ENCODE measurements around the gene CHCHD3. TPM values are rescaled to one million over a fixed set of nuclear protein-coding genes. Genes with fewer than 3 reads are reported as not detected.
"Not testable (repeated sequence)": the region's sequence is repeated elsewhere in the genome, so short reads cannot be mapped to it uniquely, and the experiment has no call there.

The CHCHD3 gene
- total and polyA plus RNA-seq, 4 donors = 29.1 to 50.3 (median 36.0) TPM

GRCh38 chr7:132898641-132899175 lies 183.2 kb downstream of the CHCHD3 start:
- H3K9me3 ChIP-seq (ENCODE audit: control insufficient read depth, low read length); intact Hi-C loops (cut with DNase I): not testable (repeated sequence)
- WGBS, 2 donors = 98% methylated on average over 31 to 38 of the region's 38 CpGs

GRCh38 chr7:132897093-132897687 lies 184.7 kb downstream of the CHCHD3 start:
- no peak for DNase-seq
- no peak for ATAC-seq (ENCODE audit: low FRiP score)
- Histone ChIP-seq H3K4me3 (ENCODE audit: low read length in 2 of 2) (no peak overlapping the region), H3K36me3 (ENCODE audit: control insufficient read depth in 1 of 2, insufficient read depth in 2 of 2, low read length in 1 of 2) (no peaks in the 10 kb centered on the region), H3K4me1 (ENCODE audit: control insufficient read depth in 1 of 2, insufficient read depth in 2 of 2, low read length in 2 of 2) (no peaks in the 10 kb centered on the region), H3K27ac (ENCODE audit: low read depth in 1 of 2, low read length in 2 of 2) (no peak overlapping the region), H3K9me3 (ENCODE audit: control insufficient read depth, low read length) (no peaks in the 10 kb centered on the region), H3K27me3 (ENCODE audit: control insufficient read depth in 1 of 2, insufficient read depth in 2 of 2, low read length in 1 of 2) (no peaks in the 10 kb centered on the region)
- WGBS, 2 donors = 91 to 95% methylated on average over 3 of the region's 3 CpGs
- intact Hi-C loops (cut with DNase I) = no loop called here

More at GRCh38 chr7:132898641-132899175, 183.2 kb downstream of the CHCHD3 start:
- H3K36me3 ChIP-seq (ENCODE audit: control insufficient read depth in 1 of 2, insufficient read depth in 2 of 2, low read length in 1 of 2); H3K27ac ChIP-seq (ENCODE audit: low read depth in 1 of 2, low read length in 2 of 2); ATAC-seq (ENCODE audit: low FRiP score); H3K4me3 ChIP-seq (ENCODE audit: low read length in 2 of 2); H3K4me1 ChIP-seq (ENCODE audit: control insufficient read depth in 1 of 2, insufficient read depth in 2 of 2, low read length in 2 of 2); H3K27me3 ChIP-seq (ENCODE audit: control insufficient read depth in 1 of 2, insufficient read depth in 2 of 2, low read length in 1 of 2); DNase-seq: not testable (repeated sequence)

GRCh38 chr7:132895231-132895630 lies 186.7 kb downstream of the CHCHD3 start:
- no peaks in the 10 kb centered on the region for H3K4me1 ChIP-seq (ENCODE audit: control insufficient read depth in 1 of 2, insufficient read depth in 2 of 2, low read length in 2 of 2)
- ATAC-seq (ENCODE audit: low FRiP score) = no peak
- intact Hi-C loops (cut with DNase I) = no loop called here
- no peaks in the 10 kb centered on the region for H3K36me3 ChIP-seq (ENCODE audit: control insufficient read depth in 1 of 2, insufficient read depth in 2 of 2, low read length in 1 of 2)
- no peak overlapping the region for H3K4me3 ChIP-seq (ENCODE audit: low read length in 2 of 2)
- WGBS, 2 donors = 97 to 98% methylated on average over 6 of the region's 6 CpGs
- H3K9me3 ChIP-seq (ENCODE audit: control insufficient read depth, low read length) = no peaks in the 10 kb centered on the region
- DNase-seq = no peak
- no peaks in the 10 kb centered on the region for H3K27me3 ChIP-seq (ENCODE audit: control insufficient read depth in 1 of 2, insufficient read depth in 2 of 2, low read length in 1 of 2)
- H3K27ac ChIP-seq (ENCODE audit: low read depth in 1 of 2, low read length in 2 of 2) = no peak overlapping the region

GRCh38 chr7:132893560-132893959 lies 188.3 kb downstream of the CHCHD3 start:
- no peaks in the 10 kb centered on the region for H3K27me3 ChIP-seq (ENCODE audit: control insufficient read depth in 1 of 2, insufficient read depth in 2 of 2, low read length in 1 of 2)
- H3K9me3 ChIP-seq (ENCODE audit: control insufficient read depth, low read length) = no peaks in the 10 kb centered on the region
- DNase-seq = no peak
- 84 to 88% methylated on average over 4 of the region's 4 CpGs for WGBS, 2 donors
- no peaks in the 10 kb centered on the region for H3K36me3 ChIP-seq (ENCODE audit: control insufficient read depth in 1 of 2, insufficient read depth in 2 of 2, low read length in 1 of 2)
- no peak for ATAC-seq (ENCODE audit: low FRiP score)
- no peaks in the 10 kb centered on the region for H3K4me1 ChIP-seq (ENCODE audit: control insufficient read depth in 1 of 2, insufficient read depth in 2 of 2, low read length in 2 of 2)
- intact Hi-C loops (cut with DNase I) = no loop called here
- no peak overlapping the region for H3K27ac ChIP-seq (ENCODE audit: low read depth in 1 of 2, low read length in 2 of 2)
- no peak overlapping the region for H3K4me3 ChIP-seq (ENCODE audit: low read length in 2 of 2)

- WGBS, 2 donors = 97 to 98% methylated on average over 4 of the region's 4 CpGs
- DNase-seq; H3K9me3 ChIP-seq (ENCODE audit: control insufficient read depth, low read length); H3K4me1 ChIP-seq (ENCODE audit: control insufficient read depth in 1 of 2, insufficient read depth in 2 of 2, low read length in 2 of 2); intact Hi-C loops (cut with DNase I); H3K36me3 ChIP-seq (ENCODE audit: control insufficient read depth in 1 of 2, insufficient read depth in 2 of 2, low read length in 1 of 2); ATAC-seq (ENCODE audit: low FRiP score); H3K4me3 ChIP-seq (ENCODE audit: low read length in 2 of 2); H3K27ac ChIP-seq (ENCODE audit: low read depth in 1 of 2, low read length in 2 of 2); H3K27me3 ChIP-seq (ENCODE audit: control insufficient read depth in 1 of 2, insufficient read depth in 2 of 2, low read length in 1 of 2): not testable (repeated sequence)
Measured at GRCh38 chr7:132892744-132893143, 189.1 kb downstream of the CHCHD3 start.

- Histone ChIP-seq H3K36me3 (ENCODE audit: control insufficient read depth in 1 of 2, insufficient read depth in 2 of 2, low read length in 1 of 2) (no peaks in the 10 kb centered on the region), H3K4me3 (ENCODE audit: low read length in 2 of 2) (no peak overlapping the region), H3K27ac (ENCODE audit: low read depth in 1 of 2, low read length in 2 of 2) (no peak overlapping the region), H3K27me3 (ENCODE audit: control insufficient read depth in 1 of 2, insufficient read depth in 2 of 2, low read length in 1 of 2) (no peaks in the 10 kb centered on the region), H3K4me1 (ENCODE audit: control insufficient read depth in 1 of 2, insufficient read depth in 2 of 2, low read length in 2 of 2) (no peaks in the 10 kb centered on the region), H3K9me3 (ENCODE audit: control insufficient read depth, low read length) (no peaks in the 10 kb centered on the region)
- intact Hi-C loops (cut with DNase I) = no loop called here
- 96 to 98% methylated on average over 3 of the region's 3 CpGs for WGBS, 2 donors
- ATAC-seq (ENCODE audit: low FRiP score) (no peak), DNase-seq (no peak)
Measured at GRCh38 chr7:132891554-132891953, 190.3 kb downstream of the CHCHD3 start.

GRCh38 chr7:132882714-132883428 lies 199.0 kb downstream of the CHCHD3 start:
- DNase-seq (no peak), ATAC-seq (ENCODE audit: low FRiP score) (no peak)
- WGBS, 2 donors = 94 to 95% methylated on average over 2 of the region's 2 CpGs
- Histone ChIP-seq H3K27me3 (ENCODE audit: control insufficient read depth in 1 of 2, insufficient read depth in 2 of 2, low read length in 1 of 2) (no peaks in the 10 kb centered on the region), H3K4me3 (ENCODE audit: low read length in 2 of 2) (no peak overlapping the region), H3K9me3 (ENCODE audit: control insufficient read depth, low read length) (no peaks in the 10 kb centered on the region), H3K27ac (ENCODE audit: low read depth in 1 of 2, low read length in 2 of 2) (no peak overlapping the region), H3K4me1 (ENCODE audit: control insufficient read depth in 1 of 2, insufficient read depth in 2 of 2, low read length in 2 of 2) (no peaks in the 10 kb centered on the region), H3K36me3 (ENCODE audit: control insufficient read depth in 1 of 2, insufficient read depth in 2 of 2, low read length in 1 of 2) (peaks cover 0 to 2% of the 10 kb centered on the region in 2 donors)
- intact Hi-C loops (cut with DNase I) = no loop called here

- Histone ChIP-seq H3K9me3 (ENCODE audit: control insufficient read depth, low read length) (no peaks in the 10 kb centered on the region), H3K4me3 (ENCODE audit: low read length in 2 of 2) (no peak overlapping the region), H3K27me3 (ENCODE audit: control insufficient read depth in 1 of 2, insufficient read depth in 2 of 2, low read length in 1 of 2) (no peaks in the 10 kb centered on the region), H3K4me1 (ENCODE audit: control insufficient read depth in 1 of 2, insufficient read depth in 2 of 2, low read length in 2 of 2) (no peaks in the 10 kb centered on the region), H3K36me3 (ENCODE audit: control insufficient read depth in 1 of 2, insufficient read depth in 2 of 2, low read length in 1 of 2) (peaks cover 0 to 2% of the 10 kb centered on the region in 2 donors), H3K27ac (ENCODE audit: low read depth in 1 of 2, low read length in 2 of 2) (no peak overlapping the region)
- DNase-seq (no peak), ATAC-seq (ENCODE audit: low FRiP score) (no peak)
- intact Hi-C loops (cut with DNase I) = no loop called here
- 85 to 87% methylated on average over 3 of the region's 3 CpGs for WGBS, 2 donors
Measured at GRCh38 chr7:132881317-132881716, 200.6 kb downstream of the CHCHD3 start.

- intact Hi-C loops (cut with DNase I) = no loop called here
- ATAC-seq (ENCODE audit: low FRiP score) = no peak
- Histone ChIP-seq H3K4me3 (ENCODE audit: low read length in 2 of 2) (no peak overlapping the region), H3K9me3 (ENCODE audit: control insufficient read depth, low read length) (no peaks in the 10 kb centered on the region), H3K4me1 (ENCODE audit: control insufficient read depth in 1 of 2, insufficient read depth in 2 of 2, low read length in 2 of 2) (no peaks in the 10 kb centered on the region), H3K36me3 (ENCODE audit: control insufficient read depth in 1 of 2, insufficient read depth in 2 of 2, low read length in 1 of 2) (peaks cover 0 to 2% of the 10 kb centered on the region in 2 donors), H3K27me3 (ENCODE audit: control insufficient read depth in 1 of 2, insufficient read depth in 2 of 2, low read length in 1 of 2) (no peaks in the 10 kb centered on the region), H3K27ac (ENCODE audit: low read depth in 1 of 2, low read length in 2 of 2) (no peak overlapping the region)
- no peak for DNase-seq
- 97 to 98% methylated on average over 7 of the region's 7 CpGs for WGBS, 2 donors
Measured at GRCh38 chr7:132879579-132879978, 202.3 kb downstream of the CHCHD3 start.

Measured in aorta (tissue), 5 donors.